Measurements from ENCODE around the gene SYNGR4.
"Not testable (repeated sequence)": the region's sequence is repeated elsewhere in the genome, so short reads cannot be mapped to it uniquely, and the experiment has no call there.

Gene SYNGR4, protein sequence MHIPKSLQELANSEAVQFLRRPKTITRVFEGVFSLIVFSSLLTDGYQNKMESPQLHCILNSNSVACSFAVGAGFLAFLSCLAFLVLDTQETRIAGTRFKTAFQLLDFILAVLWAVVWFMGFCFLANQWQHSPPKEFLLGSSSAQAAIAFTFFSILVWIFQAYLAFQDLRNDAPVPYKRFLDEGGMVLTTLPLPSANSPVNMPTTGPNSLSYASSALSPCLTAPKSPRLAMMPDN

DNA sequence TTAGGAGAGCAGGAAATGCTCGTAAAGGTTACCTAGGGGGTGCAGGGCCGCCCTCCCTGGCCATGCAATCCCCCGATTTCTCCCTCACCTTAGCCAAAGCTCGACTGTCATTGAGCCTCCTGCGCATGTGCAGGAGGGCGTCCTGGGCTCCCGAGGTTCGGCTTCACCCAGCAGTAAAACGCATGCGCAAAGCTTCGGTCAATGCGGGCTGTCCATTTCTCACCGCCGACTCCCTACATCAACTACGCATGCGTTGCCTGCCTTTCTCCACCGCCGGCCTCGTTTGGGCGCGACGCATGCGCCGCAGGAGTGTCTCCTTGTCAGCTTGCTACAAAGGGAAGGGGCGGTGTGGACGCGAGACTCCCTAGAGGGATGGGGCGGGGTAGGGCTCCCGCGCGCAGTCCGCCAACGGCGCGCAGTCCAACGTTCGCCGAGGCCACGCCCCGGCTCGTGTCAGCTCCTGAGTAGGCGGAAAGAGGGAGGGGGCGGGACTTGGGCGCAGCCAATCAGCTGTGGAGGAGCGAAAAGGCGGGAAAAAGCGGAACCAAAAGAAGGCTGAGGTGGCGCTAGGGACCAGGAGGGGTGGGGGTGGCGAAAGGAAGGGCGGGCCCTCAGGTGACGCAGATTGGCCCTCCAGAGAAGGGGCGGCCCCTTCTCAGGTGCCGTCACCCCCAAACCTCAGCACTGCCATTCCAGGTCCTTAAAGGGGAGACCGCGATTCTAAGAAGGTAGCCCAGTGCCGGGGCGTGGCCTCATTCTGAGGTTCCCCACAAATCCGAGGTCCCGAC is at the start of gene SYNGR4, which contains the start of gene TMEM143:
TSS of gene SYNGR4 (plus strand) at position 558 of the 788 bp plus-strand sequence. CDS start 1,476 bp downstream, outside the sequence.
TSS of gene TMEM143 (minus strand) at position 131 of the 788 bp plus-strand sequence. CDS start at position 111, 20 bp downstream.
- peak; percentile 94 to 100 (median 98) for DNase-seq

DNA sequence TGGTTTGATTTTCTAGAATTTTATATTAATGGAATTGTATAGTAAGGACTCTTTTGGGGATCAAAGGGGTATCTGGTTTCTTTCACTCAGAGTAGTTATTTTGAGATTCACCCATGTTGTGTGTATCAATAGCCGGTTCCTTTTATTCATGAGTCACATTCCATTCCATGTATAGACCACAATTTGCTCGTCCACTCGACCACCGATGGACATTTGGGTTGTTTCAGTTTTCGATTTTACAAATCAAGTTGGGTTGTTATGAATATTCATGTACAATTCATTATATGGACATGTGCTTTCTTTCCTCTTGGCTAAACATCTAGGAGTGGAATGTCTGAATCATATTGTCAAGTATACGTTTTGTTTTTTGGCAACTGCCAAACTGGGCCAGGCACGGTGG is 48.5 kb upstream of the SYNGR4 start:
- DNase-seq, result no peak

DNA sequence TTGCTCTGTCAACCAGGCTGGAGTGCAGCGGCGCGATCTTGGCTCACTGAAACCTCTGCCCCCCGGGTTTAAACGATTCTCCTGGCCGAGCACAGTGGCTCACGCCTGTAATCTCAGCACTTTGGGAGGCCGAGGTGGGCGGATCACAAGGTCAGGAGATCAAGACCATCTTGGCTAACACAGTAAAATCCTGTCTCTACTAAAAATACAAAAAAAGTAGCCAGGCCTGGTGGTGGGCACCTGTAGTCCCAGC is 46.5 kb upstream of the SYNGR4 start:
- not testable (repeated sequence) for DNase-seq

DNA sequence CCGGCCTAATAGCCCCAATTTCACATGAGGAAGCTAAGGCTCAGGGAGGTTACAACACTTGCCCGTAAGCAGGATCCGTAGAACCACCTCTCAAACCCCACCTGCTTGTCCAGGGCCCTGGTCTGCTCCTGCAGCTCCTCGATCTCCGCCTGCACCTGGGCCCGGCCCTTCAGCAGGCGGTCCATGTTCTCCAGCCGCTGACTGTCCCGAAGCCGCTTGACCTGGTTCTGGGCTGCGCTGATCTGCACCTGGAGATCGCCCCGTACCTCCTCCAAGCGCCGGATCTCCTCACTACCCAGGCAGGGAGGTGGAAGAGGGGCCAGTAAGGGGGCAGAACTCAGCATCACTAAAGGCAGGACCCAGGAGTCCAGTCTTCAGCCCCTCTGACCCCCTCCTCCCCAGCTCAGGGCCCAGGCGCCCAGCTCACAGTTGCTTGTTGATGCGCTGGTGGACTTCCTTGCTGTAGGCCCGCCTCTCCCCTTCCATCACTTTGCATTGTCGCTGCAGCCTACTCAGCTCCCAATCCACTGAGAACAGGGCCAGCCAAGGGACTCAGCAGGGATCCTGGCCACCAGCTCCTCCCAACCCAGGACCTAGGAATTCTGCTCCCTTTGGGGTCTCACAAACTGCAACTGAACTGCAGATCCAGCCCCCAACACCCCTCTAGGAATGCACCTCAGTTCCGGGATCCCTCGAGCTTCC is 45.7 kb upstream of the SYNGR4 start:
- no peak for DNase-seq

DNA sequence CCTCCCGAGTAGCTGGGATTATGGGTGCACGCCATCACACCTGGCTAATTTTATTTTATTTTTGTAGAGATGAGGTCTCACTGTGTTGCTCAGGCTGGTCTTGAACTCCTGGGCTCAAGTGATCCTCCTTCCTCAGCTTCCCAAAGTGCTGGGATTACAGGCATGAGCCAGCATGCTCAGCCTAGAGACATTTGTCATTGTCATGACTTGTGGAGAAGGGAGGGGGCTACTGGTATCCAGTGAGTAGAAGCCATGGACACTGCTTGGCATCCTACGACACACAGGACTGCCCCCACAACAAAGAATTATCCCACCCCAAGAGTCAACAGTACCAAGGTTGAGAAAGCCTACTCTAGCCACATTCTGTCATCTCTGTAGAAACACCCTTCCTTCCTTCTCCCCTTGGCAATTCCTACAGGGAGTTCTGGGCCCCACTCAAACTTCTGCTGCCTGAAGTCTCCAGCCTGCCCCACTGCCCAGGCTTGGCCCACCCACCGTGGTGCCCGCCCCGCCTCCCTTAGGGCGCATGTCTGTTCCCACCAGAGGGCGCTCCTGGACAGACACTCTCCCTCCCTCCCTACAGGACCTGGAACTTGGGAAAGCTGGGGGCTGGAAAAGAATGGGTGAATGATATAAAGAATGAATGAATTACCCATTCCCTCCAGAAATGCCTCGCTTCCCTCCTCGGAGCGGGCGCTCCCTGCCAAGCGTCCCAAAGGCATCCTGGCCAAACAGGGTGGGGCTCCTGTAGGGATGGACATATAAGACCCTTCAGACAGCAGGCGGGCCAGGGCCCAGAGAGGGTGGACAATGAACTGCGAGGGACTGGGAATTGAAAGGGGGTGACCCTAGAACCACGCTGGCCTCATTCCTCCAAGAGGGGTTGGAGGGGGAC is 44.3 kb upstream of the SYNGR4 start:
- DNase-seq, result peak in 50 of 56 donors; percentile 10 to 85 (median 50)

DNA sequence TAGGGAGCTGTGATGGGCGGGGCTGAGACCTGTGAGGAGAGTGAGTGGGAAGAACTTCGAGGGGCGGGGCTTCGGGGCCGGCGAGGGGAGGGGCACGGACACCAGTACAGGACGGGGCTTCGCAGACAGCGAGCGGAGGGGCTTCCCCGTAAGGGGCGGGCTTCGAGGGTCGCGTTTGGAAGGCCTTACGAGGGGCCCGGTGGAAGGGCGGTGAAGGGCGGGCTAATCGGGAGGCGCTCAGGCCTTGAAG is 42.9 kb upstream of the SYNGR4 start:
- peak in 52 of 56 donors; percentile 38 to 88 (median 68) for DNase-seq

DNA sequence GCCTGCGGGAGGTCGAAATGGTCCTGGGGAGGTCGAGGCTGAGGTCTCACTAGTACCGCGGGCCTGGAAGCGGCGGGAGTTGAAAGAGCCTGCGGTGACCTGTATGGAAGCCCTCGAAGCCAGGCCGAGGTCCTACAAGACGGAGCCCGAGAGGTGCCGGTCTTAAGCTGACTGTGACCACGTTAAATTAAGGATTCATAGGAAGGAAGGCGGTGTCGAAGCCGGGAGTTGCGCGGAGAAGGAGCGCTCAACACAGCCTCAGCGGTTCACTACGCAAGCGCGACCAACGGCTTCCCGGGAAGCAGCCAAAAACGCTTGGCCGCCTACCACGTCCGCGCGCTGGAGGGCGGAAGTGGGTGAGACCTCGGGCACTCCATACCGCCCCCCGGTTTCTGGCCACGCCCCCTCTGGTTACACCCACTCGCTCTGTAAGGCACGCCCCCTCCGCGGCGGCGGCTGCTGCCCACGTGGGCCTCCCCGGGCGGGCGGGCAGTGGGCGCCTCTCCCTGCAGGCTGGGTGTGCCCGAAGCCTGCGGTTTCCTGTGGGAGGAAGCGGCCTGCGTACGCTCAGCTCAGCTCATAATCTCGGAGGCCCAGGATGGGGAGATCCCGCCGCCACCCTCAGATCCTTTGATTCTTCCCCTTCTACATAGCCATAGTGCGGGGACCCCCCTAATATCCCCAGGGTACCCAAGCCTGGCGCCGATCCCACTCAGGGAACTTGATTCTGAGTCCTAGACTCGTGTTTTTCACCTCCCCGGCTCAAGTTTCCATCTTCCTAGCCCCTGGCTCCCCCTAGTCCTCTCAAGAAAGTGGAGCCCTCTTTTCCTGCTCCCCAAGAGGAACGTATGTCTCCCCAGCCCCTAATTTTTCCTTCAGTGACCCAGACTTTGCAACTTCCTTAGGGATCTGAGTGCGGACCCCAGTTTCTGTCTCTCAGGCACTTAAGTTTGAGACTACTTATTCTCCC is 42.3 kb upstream of the SYNGR4 start:
- peak; percentile 64 to 99 (median 95) for DNase-seq

DNA sequence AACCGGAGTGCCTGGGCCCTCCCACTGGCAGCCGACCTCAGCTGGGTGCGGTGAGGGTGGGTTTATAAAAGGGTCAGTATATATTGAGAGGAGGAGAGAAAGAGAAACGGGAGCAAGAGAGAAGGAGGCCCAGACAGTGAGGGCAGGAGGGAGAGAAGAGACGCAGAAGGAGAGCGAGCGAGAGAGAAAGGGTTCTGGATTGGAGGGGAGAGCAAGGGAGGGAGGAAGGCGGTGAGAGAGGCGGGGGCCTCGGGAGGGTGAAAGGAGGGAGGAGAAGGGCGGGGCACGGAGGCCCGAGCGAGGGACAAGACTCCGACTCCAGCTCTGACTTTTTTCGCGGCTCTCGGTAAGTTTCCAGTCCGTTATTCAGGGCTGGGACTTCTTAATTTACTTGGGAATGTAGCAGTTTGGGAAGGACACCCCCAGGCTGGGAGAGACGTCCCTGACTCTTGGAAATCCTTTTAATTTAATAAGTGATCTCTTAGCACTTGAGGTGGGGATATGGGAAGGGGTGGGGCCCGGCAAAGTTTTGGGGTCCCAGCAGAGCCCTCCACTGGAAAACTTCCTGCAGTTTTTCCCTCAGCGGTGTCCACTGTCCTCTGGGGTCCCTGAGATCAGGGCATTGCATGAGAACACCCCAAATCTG is 38.8 kb upstream of the SYNGR4 start, which contains the start of gene EMP3:
TSS of gene EMP3 (plus strand) at position 288 of the 646 bp plus-strand sequence. CDS start 1,293 bp downstream, outside the sequence.
- DNase-seq, result peak in 15 of 56 donors; percentile 2 to 53 (median 23)

DNA sequence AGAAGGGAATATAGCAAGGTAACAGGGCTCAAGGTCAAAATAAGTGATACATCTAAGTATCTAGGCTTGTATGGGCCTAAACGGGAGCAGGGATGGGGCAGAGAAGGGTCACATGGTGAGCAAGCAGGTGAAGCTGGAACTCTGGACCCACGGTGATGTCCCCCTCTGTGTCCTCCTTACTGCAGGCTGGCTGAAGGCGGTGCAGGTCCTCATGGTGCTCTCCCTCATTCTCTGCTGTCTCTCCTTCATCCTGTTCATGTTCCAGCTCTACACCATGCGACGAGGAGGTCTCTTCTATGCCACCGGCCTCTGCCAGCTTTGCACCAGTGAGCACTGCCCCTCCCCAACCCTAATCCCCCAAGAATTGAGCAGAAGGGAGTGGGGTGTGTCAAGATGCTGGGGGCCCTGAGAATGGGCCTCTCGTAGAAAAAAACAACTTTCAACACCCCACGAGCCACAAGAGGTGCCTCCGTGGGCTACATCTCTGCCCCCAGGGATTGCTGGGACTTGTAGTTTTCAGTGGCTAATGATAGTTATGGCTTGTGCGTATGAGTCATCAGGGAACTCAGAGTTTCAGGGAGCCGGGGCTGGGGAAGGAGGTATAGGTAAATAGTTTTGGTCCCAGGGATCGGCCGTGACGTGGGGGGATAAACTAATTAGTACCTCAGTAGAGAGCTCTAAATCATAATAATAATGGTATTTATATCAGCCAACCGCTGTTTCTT is 34.8 kb upstream of the SYNGR4 start:
- DNase-seq, result peak in 9 of 56 donors; percentile 3 to 21 (median 12)

DNA sequence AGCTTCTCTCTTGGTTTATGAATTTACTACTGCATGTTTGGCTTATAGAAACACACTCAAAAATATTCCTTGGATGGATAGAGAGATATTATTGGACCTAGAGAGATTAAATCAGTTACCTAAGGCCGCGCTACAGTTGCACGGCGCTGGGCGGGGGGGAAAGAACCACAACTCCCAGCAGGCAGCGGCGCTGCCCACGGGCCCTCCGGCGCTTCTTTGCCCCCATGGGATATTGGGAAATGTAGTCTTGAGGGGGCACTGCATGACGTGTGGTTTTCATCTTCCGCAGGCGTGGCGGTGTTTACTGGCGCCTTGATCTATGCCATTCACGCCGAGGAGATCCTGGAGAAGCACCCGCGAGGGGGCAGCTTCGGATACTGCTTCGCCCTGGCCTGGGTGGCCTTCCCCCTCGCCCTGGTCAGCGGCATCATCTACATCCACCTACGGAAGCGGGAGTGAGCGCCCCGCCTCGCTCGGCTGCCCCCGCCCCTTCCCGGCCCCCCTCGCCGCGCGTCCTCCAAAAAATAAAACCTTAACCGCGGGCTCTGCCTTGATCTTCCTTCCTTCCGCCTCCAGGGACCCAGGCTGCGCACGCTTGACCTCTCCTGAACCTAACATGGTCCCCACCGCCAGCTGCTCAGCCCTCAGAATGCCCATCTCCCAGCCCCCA is 34.0 kb upstream of the SYNGR4 start:
- DNase-seq, result peak in 55 of 56 donors; percentile 32 to 92 (median 80)

DNA sequence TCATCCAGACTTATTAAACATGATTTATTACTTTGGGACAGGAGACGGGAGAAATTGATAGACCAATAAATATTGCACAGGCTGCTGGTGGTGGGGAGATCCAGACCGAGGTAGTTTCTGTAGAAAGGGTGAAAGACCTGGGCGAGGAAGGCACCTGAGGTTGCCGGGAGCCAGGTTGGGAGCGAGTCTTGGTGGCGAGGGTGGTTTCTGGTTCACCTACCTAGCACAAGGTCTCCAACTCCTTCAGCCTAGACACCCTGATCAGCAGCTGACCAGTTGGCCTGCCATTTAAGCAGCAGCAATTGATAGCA is 31.9 kb upstream of the SYNGR4 start:
- no peak for DNase-seq

DNA sequence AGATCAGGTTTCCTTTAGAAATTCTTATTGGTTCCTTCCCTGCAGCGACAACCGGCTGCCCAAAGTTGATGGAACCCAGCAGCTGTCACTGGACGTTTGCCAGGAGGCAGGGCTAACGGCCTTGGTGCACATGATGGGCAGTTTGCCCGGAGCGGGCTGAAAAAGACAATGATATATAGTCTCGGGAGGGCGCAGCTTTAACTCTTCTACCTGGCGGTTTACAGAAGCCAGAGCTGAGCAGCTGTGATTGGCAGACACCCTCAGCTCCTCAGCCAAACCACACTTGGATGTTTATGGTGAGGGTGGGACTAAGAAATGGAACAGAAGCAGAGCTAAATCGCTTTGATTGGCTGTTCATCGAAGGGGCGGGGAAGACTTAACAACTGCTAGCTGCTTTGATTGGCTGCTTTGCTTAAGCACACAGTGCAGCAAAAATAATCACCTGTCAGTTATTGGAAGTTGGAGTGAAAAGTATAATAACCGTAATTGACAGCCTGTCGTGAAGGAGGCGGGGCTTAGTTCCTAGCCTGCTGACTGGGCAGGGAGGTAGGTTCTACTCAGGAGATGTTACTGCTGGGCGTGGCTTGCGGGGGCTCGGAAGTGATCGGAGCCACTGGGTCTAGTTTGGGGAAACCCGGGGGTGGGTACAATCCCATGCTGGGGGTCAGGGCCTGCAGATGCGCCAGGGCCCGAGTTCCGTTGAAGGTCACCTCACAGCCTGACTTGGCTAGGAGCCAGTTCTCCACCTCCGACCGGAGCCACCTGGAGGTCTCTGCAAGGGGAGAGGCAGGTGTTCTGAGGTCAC is 31.3 kb upstream of the SYNGR4 start:
- peak in 55 of 56 donors; percentile 40 to 97 (median 81) for DNase-seq

DNA sequence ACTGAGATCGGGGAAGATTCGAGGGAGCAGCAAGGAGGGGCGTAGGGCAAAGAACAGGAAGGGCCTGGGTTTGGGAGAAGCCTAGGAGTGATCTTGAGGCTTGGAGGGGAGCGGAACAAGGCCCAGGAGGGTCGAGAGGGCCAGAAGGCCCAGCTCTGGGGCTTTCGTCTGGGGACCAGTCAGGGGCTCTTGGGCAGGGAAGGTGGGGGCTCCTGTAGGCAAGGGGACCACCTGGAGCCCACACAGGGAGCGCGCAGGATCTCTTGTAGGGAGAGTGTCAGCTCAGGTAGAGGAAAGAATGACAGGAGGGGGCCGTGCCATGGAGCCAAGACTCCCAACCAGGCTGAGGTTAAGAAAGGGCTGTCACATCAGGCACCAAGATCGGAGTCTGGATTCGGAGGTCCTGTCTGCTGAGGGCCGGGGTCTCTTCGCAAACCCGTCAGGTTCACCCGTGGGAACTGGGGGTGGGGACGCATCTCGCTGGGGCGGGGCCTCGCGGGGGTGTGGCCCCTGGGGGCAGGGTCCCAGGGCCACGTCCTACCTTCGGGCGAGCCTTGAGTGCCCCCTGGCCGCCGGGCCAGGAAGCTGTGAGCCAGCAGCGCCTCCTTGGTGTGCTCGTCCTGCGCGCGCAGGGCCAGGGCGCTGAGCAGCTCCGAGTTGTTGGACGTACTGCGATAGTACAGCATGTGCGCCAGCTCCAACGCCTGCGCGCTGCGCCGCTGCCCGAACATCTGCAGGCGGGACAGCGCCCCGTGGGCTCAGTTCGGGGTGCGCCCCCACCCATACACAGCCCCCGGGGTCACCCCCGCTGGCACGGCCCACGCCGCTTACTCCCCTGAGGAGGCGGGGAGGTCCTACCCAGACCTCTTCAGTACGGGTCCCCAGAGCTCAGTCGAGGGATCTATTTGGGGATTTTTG is 30.4 kb upstream of the SYNGR4 start:
- DNase-seq, result peak in 52 of 56 donors; percentile 14 to 86 (median 58)

DNA sequence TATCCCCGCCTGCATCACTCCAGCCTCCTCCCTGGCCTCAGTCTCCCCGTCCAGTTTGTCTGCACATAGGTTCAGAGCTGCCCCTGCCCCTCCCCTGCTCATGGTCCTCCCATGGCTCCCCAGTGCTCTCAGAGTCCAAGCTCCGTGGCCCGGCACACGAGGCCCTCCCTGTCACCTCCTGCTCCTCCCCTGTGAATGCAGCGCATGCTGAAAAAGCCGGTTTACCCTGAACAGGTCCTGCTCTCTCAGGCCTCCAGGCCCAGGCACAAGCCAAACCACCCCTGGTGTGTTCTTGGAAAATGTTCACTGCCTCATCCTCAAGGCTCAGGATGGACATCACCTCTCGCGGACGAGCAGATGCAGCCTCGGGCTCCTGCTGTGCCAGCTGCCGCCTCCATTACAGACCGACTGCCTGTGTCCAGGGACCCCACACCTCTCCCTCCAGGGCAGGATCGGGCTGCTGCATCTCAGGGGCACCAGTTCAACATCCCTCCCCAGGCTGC is 25.9 kb upstream of the SYNGR4 start:
- no peak for DNase-seq

DNA sequence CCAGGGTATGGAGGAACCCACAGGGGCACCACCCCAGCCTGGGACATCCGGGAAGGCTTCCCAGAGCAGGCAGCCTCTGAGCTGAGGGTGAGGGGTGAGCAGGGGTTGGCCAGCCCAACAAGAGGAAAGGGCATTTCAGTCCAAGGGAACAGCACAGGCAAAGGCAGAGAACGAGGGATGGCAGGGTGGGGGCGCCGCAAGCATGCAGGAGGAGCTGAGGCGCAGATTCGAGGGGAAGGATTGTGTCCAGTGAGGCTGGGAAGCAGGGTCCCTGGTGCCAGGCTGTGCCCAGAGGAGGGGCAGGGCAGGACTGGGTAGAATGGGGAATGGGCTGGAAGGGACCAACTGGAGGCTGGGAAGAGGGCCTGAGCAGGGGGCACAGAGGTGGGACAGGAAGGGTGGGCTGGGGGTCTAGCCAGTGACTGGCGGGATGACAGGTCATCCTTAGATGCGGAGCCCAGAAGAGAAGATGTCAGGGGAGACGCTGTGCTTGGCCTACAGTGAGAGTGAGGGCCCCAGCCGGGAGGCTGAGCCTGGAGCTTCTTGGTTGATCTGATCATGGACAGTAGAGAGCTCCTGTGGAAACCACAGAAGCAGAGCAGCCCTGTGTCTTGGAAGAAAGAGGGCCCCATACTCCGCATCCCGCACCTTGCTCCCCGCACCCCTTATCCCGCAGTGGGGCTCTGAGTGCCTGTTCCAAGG is 25.2 kb upstream of the SYNGR4 start:
- DNase-seq, result no peak

Measured in amygdala (tissue), 56 donors.